ENCODE data around the gene MST1.

DNA sequence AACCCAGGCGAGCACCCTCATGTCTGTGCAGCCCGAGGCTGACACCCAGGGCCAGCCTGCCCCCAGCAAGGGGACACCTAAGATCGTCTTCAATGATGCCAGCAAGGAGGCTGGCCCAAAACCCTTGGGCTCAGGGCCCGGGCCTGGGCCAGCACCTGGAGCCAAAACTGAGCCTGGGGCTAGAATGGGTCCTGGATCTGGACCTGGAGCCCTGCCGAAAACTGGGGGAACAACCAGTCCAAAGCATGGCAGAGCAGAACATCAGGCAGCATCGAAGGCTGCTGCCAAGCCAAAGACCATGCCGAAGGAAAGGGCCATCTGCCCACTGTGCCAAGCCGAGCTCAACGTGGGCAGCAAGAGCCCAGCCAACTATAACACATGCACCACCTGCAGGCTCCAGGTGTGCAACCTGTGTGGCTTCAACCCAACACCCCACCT, 46.5 kb downstream of the MST1 start:
- TF ChIP-seq CTCF (IDR thresholded peaks at IDR 0.05) (no peak), POLR2A (IDR thresholded peaks at IDR 0.05) (no peak)

Measured in adrenal gland (tissue), 5 donors.